ENCODE measurements around the gene CRLF1.

CRLF1 gene

GRCh38 chr19:18590273-18591272 lies 16.0 kb downstream of the CRLF1 start:
- peak; percentile 83 for DNase-seq

- DNase-seq = peak; percentile 69
Observed at GRCh38 chr19:18589380-18590272, 17.0 kb downstream of the CRLF1 start.

GRCh38 chr19:18588611-18589379 lies 17.8 kb downstream of the CRLF1 start, which contains the start of gene REX1BD:
Gene REX1BD, plus strand, starts transcription at chr19:18588798. Its CDS starts 4 bp downstream, at chr19:18588802.
- DNase-seq = peak; percentile 79

- no peak for DNase-seq
Observed at GRCh38 chr19:18587962-18588610, 18.5 kb downstream of the CRLF1 start.

GRCh38 chr19:18587561-18587960 lies 19.0 kb downstream of the CRLF1 start:
- DNase-seq = no peak

GRCh38 chr19:18586306-18586705 lies 20.3 kb downstream of the CRLF1 start:
- no peak for DNase-seq

GRCh38 chr19:18580311-18580710 lies 26.3 kb downstream of the CRLF1 start:
- no peak for DNase-seq

- no peak for DNase-seq
Observed at GRCh38 chr19:18577365-18577914, 29.2 kb downstream of the CRLF1 start.

- DNase-seq = no peak
Observed at GRCh38 chr19:18576383-18576782, 30.2 kb downstream of the CRLF1 start.

- no peak for DNase-seq
Observed at GRCh38 chr19:18574691-18575291, 31.8 kb downstream of the CRLF1 start.

GRCh38 chr19:18571564-18572344 lies 34.8 kb downstream of the CRLF1 start, which contains the start of gene UBA52:
Gene UBA52, plus strand, starts transcription at chr19:18571857. Its CDS starts 1,444 bp downstream, at chr19:18573301.
- DNase-seq = peak; percentile 96

GRCh38 chr19:18568367-18568766 lies 38.2 kb downstream of the CRLF1 start:
- DNase-seq = no peak

- DNase-seq = no peak
Observed at GRCh38 chr19:18566953-18567352, 39.6 kb downstream of the CRLF1 start.

GRCh38 chr19:18562086-18562485 lies 44.5 kb downstream of the CRLF1 start:
- DNase-seq = no peak

- no peak for DNase-seq
Observed at GRCh38 chr19:18559685-18560084, 46.9 kb downstream of the CRLF1 start.

GRCh38 chr19:18558604-18559003 lies 48.0 kb downstream of the CRLF1 start:
- no peak for DNase-seq

GRCh38 chr19:18558202-18558555 lies 48.4 kb downstream of the CRLF1 start:
- no peak for DNase-seq

GRCh38 chr19:18557411-18558201 lies 49.0 kb downstream of the CRLF1 start, which contains the start of gene KXD1:
Gene KXD1, plus strand, starts transcription at chr19:18557870. Its CDS starts 4,187 bp downstream, at chr19:18562057.
- peak; percentile 99 for DNase-seq

GRCh38 chr19:18551631-18552030 lies 55.0 kb downstream of the CRLF1 start:
- DNase-seq = no peak

Measured in fibroblast of skin of back (primary cell).